GM12872 (cell line): ENCODE data around the gene FKBP4.

Source experiments
- TF ChIP-seq, protein P1 (sequence below): IDR thresholded peaks from 3 replicates; pipeline ENCODE4 v1.5.1; 2011; ENCODE audit warnings: low read depth, mild to moderate bottlenecking, low read length, moderate library complexity; ENCODE audit not compliant: insufficient read depth

FKBP4 gene

DNA sequence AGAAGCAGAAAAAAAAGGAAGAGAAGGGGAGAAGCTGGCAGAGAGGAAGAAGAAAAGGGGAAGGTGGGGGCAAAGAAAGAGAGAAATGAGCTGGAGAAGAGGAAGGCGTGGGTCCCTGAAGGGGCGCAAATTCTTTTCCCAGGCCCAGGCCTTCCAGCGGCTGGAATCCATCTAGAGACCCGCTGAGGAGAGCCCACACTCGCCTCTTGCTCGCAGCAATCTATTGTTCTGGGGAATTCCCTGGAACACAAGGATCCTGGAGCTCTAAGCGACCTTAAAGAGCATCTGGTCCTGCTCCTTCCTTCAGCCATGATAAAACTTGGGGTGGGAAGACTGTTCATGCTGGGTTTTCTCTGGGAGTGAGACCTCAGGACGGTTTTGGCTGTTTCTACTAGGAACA is 41.2 kb upstream of the FKBP4 start:
- TF ChIP-seq, protein P1, sequence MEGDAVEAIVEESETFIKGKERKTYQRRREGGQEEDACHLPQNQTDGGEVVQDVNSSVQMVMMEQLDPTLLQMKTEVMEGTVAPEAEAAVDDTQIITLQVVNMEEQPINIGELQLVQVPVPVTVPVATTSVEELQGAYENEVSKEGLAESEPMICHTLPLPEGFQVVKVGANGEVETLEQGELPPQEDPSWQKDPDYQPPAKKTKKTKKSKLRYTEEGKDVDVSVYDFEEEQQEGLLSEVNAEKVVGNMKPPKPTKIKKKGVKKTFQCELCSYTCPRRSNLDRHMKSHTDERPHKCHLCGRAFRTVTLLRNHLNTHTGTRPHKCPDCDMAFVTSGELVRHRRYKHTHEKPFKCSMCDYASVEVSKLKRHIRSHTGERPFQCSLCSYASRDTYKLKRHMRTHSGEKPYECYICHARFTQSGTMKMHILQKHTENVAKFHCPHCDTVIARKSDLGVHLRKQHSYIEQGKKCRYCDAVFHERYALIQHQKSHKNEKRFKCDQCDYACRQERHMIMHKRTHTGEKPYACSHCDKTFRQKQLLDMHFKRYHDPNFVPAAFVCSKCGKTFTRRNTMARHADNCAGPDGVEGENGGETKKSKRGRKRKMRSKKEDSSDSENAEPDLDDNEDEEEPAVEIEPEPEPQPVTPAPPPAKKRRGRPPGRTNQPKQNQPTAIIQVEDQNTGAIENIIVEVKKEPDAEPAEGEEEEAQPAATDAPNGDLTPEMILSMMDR = no peak

DNA sequence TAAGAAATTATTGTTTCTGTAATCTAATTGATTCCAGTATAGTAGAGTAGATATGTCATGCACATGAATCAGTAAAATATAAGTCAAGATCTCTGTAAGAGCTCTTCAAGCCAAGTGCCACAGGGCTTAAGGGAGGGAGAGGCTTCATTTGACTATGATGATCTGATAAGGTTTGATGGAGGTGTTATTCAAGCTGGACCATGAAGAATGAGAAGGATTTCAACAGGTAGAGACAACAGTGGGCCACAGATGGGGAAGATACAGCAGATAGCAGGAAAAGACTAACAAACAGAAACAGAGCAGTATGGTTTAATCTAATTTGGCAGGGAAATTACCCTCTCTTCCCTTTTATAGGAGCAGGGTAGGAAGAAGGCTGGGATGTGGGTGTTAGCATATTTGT is 40.6 kb upstream of the FKBP4 start:
- TF ChIP-seq, protein P1 = no peak

DNA sequence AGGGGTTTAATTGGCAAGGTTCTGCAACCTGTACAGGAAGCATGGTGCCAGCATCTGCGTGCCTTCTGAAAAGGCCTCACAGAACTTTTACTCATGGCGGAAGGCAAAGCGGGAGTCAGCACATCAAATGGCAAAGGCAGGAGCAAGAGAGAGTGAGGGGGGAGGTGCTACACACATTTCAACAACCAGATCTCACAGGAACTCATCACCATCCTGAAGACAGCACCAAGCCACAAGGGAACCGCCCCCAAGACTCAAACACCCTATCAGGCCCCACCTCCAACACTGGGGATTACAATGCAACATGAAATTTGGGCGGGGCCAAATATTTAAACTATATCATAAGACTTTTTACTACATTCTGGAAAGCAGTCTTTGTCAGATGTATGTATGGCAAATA is 38.0 kb upstream of the FKBP4 start:
- TF ChIP-seq, protein P1 = no peak

DNA sequence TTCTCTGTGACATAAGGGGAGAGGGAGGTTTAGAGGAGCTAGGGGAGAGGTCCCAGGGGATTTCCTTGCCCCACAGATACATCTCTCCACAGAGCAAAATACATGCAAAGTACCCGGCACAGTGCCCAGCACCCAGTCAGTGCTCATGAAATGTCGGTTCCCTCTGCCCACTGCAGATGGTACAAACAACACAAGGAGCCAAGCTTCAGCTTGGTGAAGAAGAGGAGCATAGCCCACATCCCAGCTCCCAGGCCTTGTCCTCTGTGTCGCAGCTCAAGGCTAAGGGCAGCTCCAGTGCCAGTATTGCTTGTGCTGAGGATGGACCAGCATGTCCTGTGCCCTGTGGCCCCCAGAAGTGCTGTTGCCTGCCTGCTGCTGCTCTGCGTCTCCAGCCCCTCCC is 35.0 kb upstream of the FKBP4 start:
- TF ChIP-seq, protein P1 = no peak

DNA sequence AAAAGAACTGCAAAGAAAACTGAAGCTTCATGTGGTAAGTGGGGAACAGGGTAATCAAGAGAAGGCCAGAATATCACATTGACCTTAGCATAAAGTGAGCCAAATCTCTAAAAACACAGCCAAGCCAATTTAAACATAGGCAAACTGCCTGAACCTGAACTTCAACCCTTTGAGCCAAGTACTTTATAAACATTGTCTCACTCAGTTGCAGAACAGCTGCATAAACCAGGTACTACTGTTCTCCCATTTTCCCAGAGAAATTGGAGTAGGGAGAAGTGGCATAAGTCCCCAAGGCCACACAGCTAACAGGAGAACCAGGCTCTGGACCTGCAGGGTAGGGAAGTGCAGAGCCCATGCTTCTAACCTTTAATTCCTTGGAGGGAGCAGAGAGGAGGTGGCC is 30.4 kb upstream of the FKBP4 start:
- TF ChIP-seq, protein P1 = no peak

DNA sequence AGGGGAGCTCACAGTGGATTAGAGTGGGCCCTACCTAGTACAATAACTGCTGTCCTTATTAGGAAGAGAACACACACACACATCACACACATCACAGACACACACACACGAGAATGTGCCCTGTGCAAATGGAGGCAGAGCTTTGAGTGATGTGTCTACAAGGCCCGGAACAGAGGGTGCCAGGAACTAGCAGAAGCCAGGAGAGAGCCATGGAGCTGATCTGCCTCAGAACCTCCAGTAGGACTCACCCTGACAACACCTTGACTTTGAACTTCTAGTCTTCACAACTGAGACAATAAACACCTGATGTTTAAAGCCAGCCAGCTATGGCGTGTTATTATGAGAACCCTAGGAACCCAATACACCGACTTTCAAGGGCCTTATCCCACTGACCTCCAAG is 29.7 kb upstream of the FKBP4 start:
- TF ChIP-seq, protein P1 = no peak

DNA sequence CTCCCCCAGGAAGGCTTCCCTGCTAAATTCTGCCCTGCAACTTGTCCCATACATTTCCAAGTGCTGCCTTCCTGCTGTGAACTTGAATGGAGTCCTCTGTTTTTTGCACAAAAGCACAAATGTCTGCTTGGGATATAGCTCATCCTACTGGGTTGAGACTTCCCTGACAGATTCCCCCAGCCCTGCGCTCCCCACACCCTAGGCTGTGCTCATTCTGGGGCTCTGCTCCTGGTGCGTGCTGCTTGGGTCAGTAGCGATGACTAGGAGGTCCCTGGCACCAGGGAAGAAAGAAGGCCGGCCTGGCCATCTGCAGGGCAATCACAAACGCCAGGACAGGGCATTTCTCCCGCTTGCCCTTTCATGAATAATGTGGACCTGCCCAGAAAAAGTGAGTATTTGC is 29.2 kb upstream of the FKBP4 start:
- TF ChIP-seq, protein P1 = no peak
